PC-9 (cell line): ENCODE results near the gene PALD1. TPM values are rescaled to one million over a fixed set of nuclear protein-coding genes. Genes with fewer than 3 reads are reported as not detected.

Experiments
- BruUV-seq: library from RNA; stranded (reverse); fragments of 400-500 nt; replicated peaks from 2 replicates; lab custom pipeline; 2021; lab: Mats Ljungman, UMichigan
- CTCF ChIA-PET: fragments of 300-600 bp; sonication (Branson Sonifier 250); formaldehyde crosslinking; loops from one replicate; lab custom pipeline; 2022; ENCODE audit warnings: antibody characterized with exemption; lab: Charles Lee
- POLR2A ChIA-PET: fragments of 300-600 bp; sonication (Branson Sonifier 250); formaldehyde crosslinking; loops from one replicate; lab custom pipeline; 2022; ENCODE audit warnings: antibody characterized with exemption; ENCODE audit not compliant: unreplicated experiment; lab: Charles Lee
- DNase-seq, 2 experiments: peaks; one replicate each; pipeline versions ENCODE4 v3.0.0 to v3.0.0-alpha.2; 2015 to 2022; ENCODE audit warnings: mixed read lengths in 1 of 2
- H2AFZ ChIP-seq: fragments of 200-600 bp; sonication (generic); 2 replicates; pipeline ENCODE4 v1.8.1; 2017; ENCODE audit warnings: antibody characterized with exemption
- H3F3A ChIP-seq: fragments of 200-600 bp; sonication (generic); 2 replicates; pipeline ENCODE4 v1.8.1; 2017; ENCODE audit warnings: antibody characterized with exemption, mild to moderate bottlenecking, low read depth; ENCODE audit not compliant: insufficient read depth
- H3K27ac ChIP-seq: fragments of 200-600 bp; sonication (generic); 2 replicates; pipeline ENCODE4 v1.6.1; 2016; ENCODE audit warnings: mixed run types
- H3K27me3 ChIP-seq: fragments of 200-600 bp; sonication (generic); 2 replicates; pipeline ENCODE4 v1.6.1; 2016; ENCODE audit warnings: low read depth, mixed run types; ENCODE audit not compliant: insufficient read depth
- H3K36me3 ChIP-seq: fragments of 200-600 bp; sonication (generic); 2 replicates; pipeline ENCODE4 v1.6.1; 2016; ENCODE audit warnings: low read depth, mixed run types
- H3K4me1 ChIP-seq: fragments of 200-600 bp; sonication (generic); replicated peaks from 2 replicates; pipeline ENCODE4 v1.6.1; 2016; ENCODE audit warnings: mixed run types; ENCODE audit not compliant: insufficient read depth
- H3K4me2 ChIP-seq: fragments of 200-600 bp; sonication (generic); 2 replicates; pipeline ENCODE4 v1.6.1; 2017; ENCODE audit warnings: mixed run types
- H3K4me3 ChIP-seq: fragments of 200-600 bp; sonication (generic); 2 replicates; pipeline ENCODE4 v1.6.1; 2016; ENCODE audit warnings: mixed run types
- H3K79me2 ChIP-seq: fragments of 200-600 bp; sonication (generic); 2 replicates; pipeline ENCODE4 v1.6.1; 2017; ENCODE audit warnings: low read depth, mixed run types
- H3K9me2 ChIP-seq: fragments of 200-600 bp; sonication (generic); 2 replicates; pipeline ENCODE4 v1.8.1; 2017; ENCODE audit warnings: mild to moderate bottlenecking; ENCODE audit not compliant: insufficient read depth
- H3K9me3 ChIP-seq: fragments of 200-600 bp; sonication (generic); 2 replicates; pipeline ENCODE4 v1.8.1; 2016; ENCODE audit warnings: low read depth; ENCODE audit not compliant: insufficient read depth
- H4K20me1 ChIP-seq: fragments of 200-600 bp; sonication (generic); 2 replicates; pipeline ENCODE4 v1.8.1; 2017; ENCODE audit not compliant: insufficient read depth
- CTCF ChIP-seq: fragments of 200-600 bp; sonication (generic); conservative IDR thresholded peaks from 2 replicates; pipeline ENCODE4 v1.6.1; 2017; ENCODE audit warnings: mixed run types, antibody characterized with exemption, mild to moderate bottlenecking, moderate library complexity
- EZH2 ChIP-seq: fragments of 200-600 bp; sonication (generic); IDR thresholded peaks from 2 replicates; pipeline ENCODE4 v1.8.0; 2017; ENCODE audit warnings: antibody characterized with exemption, low read depth
- intact Hi-C: fragments of 100-400 bp; cut with micrococcal nuclease; formaldehyde crosslinking; loops from one replicate; pipeline ENCODE4 v1.10.0; 2022; ENCODE audit not compliant: unreplicated experiment
- total RNA-seq: library from RNA; stranded (reverse); gene quantifications from 2 replicates; pipeline ENCODE4 v1.2.3, GENCODE V29; 2021

Gene PALD1
- total RNA-seq, 1 experiment from 2014 or later, result 5.2 TPM

GRCh38 chr10:70510453-70510852 lies 31.9 kb downstream of the PALD1 start:
- no peaks in the 10 kb centered on the region for H3K4me1 ChIP-seq
- no peak overlapping the region for H3K27ac ChIP-seq
- H4K20me1 ChIP-seq, result no peaks in the 10 kb centered on the region
- ChIA-PET POLR2A (no interaction called here), CTCF (no interaction called here)
- intact Hi-C loops, result no loop called here
- no TSS peak for BruUV-seq
- H3K9me2 ChIP-seq, result no peaks in the 10 kb centered on the region
- no peaks in the 10 kb centered on the region for H3K9me3 ChIP-seq
- H2AFZ ChIP-seq, result no peak overlapping the region
- no peak for DNase-seq
- H3K4me2 ChIP-seq, result no peak overlapping the region
- H3F3A ChIP-seq, result no peaks in the 10 kb centered on the region
- H3K36me3 ChIP-seq, result no peaks in the 10 kb centered on the region
- H3K4me3 ChIP-seq, result no peak overlapping the region
- no peaks in the 10 kb centered on the region for H3K27me3 ChIP-seq
- no peaks in the 10 kb centered on the region for H3K79me2 ChIP-seq
- TF ChIP-seq EZH2 (no peak), CTCF (no peak)

- no peak overlapping the region for H3K4me2 ChIP-seq
- no peaks in the 10 kb centered on the region for H3K9me2 ChIP-seq
- no peaks in the 10 kb centered on the region for H3K79me2 ChIP-seq
- DNase-seq, result no peak
- CTCF ChIA-PET, result no interaction called here
- no peak overlapping the region for H3K27ac ChIP-seq
- no peaks in the 10 kb centered on the region for H3K27me3 ChIP-seq
- H3K4me1 ChIP-seq, result no peaks in the 10 kb centered on the region
- H3K9me3 ChIP-seq, result no peaks in the 10 kb centered on the region
- POLR2A ChIA-PET, result no interaction called here
- BruUV-seq, result no TSS peak
- no peak overlapping the region for H3K4me3 ChIP-seq
- H4K20me1 ChIP-seq, result no peaks in the 10 kb centered on the region
- no peak overlapping the region for H2AFZ ChIP-seq
- no peaks in the 10 kb centered on the region for H3K36me3 ChIP-seq
- intact Hi-C loops, result no loop called here
- no peak for TF ChIP-seq EZH2
- no peak for TF ChIP-seq CTCF
- H3F3A ChIP-seq, result no peaks in the 10 kb centered on the region
Measured at GRCh38 chr10:70510904-70511303, 32.3 kb downstream of the PALD1 start.

GRCh38 chr10:70512149-70512639 lies 33.6 kb downstream of the PALD1 start:
- Histone ChIP-seq H3K9me3 (no peaks in the 10 kb centered on the region), H3K27me3 (no peaks in the 10 kb centered on the region), H3K9me2 (no peaks in the 10 kb centered on the region), H3K27ac (no peak overlapping the region), H3K36me3 (no peaks in the 10 kb centered on the region), H2AFZ (no peak overlapping the region), H3F3A (no peaks in the 10 kb centered on the region), H4K20me1 (no peaks in the 10 kb centered on the region), H3K79me2 (no peaks in the 10 kb centered on the region), H3K4me2 (no peak overlapping the region), H3K4me3 (no peak overlapping the region), H3K4me1 (no peaks in the 10 kb centered on the region)
- POLR2A ChIA-PET, result no interaction called here
- no TSS peak for BruUV-seq
- intact Hi-C loops, result no loop called here
- TF ChIP-seq EZH2, result no peak
- TF ChIP-seq CTCF, result no peak
- DNase-seq, result no peak
- CTCF ChIA-PET, result interaction anchor here (0.6 kb wide), 2 partner anchors 46 to 47 kb away, joined by 3 to 6 read pairs; no protein-coding TSS in a partner anchor
